Muscle of back (tissue), 11 donors: ENCODE measurements around the gene LRMDA. TPM values are rescaled to one million over a fixed set of nuclear protein-coding genes. Genes with fewer than 3 reads are reported as not detected.
A peak's percentile ranks its signal among the peaks of the same experiment; 100 is the strongest.
"Not testable (repeated sequence)": the region's sequence is repeated elsewhere in the genome, so short reads cannot be mapped to it uniquely, and the experiment has no call there.

Source experiments
- DNase-seq, 3 donors: peaks; one replicate each; pipeline versions ENCODE4 v3.0.0 to v3.0.0-alpha.2; 2013
- polyA plus RNA-seq, 10 donors: library from polyadenylated mRNA; unstranded; fragments of 120-200 nt; gene quantifications; one replicate each; pipeline ENCODE4 v1.2.1, GENCODE V29; 2013; ENCODE audit not compliant: insufficient read length in 10 of 10

The LRMDA gene
- polyA plus RNA-seq, 10 donors: 3.6 to 9.3 (median 6.0) TPM

DNA sequence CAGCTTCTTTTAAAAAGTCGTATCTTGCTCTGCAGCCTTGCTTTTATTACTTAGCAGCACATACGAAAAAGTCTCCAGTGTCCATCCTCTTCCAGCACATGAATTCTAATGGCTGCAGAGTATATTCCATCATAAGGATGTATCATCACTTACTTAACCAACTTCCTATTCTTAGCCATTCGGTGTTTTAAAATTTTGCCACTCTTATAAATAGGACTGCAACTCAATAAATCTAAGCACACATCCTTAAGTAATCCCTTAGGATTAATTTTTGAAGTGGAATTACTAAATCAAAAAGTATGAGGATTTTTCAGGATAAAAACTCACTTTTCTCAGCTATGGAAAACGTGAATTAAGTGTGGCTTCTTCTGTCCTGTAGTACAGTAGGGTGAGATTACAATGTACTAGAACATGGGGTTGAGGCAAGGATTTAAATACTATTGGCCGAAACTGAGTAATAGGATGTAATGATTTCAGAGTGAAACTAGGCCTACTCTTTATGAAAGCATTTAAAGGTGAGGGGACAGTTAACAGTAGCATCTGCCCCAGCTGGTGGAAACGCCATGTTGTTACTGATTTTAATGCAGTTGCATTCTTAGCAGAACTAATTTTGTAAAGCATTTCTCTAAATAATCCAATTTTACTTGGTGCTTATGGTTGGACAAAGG lies 1035.5 kb downstream of the LRMDA start:
- peak in 1 of 3 donors; percentile 33 for DNase-seq

DNA sequence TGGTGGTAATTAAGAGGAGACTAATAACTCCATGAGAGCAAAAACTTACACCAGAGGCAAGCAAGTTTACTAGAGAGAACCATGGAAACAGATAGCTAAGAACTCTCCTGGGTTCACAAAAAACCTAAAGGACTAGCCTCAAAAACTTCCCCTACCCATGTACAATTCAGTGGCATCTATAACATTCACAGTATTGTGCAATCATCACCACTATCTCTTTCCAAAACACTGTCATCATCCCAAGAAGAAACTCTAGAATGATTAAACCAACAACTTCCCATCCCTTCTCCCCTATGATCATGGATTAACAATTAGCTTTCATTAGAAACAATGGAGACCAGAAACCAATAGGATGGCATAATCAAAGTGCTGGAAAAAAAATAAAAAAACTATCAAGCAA lies 1038.3 kb downstream of the LRMDA start:
- DNase-seq: no peak

DNA sequence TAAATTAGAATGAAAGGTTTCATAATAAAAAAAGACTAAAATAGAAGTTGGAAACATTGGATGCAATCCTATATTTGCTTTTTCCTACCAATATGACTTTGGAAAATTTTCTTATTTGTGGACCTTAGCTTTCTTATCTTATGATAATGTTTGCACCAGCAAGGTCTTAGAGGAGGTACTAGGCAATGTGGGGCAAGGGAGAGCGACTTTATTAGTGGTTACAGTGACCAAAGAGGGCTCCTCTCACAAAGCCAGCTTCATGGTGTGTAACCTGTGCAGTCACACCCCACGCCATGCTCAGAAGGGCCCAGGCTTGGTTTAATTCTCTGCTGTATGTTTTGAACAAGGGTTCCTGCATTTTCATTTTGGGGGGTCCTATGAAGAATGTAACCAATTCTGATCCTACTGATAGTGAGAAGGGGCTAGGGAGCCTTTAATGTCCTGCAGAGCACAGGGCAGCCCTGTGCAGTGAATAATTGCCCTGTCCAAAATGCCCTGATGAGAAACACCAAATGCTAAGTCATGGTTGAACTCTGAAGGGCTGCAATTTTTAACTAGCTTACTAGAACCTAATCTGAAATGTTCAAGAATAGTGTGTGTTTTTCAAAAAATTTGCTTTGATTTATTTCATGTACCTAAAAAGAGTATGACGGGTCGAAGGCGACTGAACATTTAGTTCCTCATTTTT lies 1047.8 kb downstream of the LRMDA start:
- DNase-seq: no peak

DNA sequence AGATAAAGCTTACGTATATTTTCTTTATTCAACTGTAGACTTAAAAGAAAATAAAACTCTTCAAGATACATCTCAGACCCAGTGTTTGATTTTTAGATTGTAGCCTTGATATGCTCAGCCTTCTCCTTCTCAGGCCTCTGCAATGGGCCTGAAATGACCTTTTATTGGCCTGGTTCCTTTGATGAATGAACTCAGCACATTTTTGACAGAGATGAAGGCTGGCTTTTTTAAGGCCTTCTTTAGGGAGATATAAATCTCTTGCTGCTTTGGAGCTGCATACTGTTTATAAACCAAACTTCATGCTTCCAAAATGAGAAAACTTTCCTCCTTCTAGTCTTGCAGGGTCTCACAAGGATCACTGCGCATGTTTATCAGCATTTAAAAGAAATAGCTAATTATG lies 1049.8 kb downstream of the LRMDA start:
- DNase-seq: peak in 1 of 3 donors; percentile 32

DNA sequence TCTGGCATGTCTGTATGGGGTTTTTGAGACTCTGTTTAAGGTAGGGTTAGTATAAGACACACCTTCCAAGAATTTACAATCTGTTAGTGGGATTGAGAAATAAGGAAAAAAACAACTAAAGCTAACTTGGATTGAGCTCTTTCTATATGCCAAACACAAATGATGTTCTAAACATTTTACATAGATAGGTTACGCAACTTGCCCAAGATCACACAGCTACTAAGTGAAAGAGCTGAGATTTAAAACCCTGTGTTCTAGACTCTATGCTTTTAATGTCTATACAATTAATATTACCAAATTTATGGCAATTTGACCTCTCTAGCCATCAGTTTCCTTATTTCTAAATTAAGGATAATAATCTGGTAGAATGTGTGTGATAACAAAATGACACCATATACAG lies 1056.2 kb downstream of the LRMDA start:
- no peak for DNase-seq

DNA sequence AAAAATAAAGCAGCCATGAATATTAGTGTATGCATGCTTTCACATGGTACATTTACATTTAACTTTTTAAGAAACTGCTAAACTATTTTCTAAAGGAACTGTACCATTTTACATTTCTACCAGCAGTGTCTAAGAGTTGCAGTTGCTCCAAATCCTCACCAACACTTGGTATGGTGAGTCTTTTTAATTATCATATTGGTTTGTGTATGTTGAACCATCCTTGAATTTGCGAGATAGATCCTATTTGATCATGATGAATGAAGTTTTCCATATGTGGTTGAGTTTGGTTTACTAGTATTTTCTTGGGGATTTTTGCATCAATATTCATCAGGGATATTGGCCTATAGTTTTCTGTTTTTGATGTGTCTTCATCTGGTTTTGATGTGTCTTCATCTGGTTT lies 1057.2 kb downstream of the LRMDA start:
- DNase-seq: no peak

DNA sequence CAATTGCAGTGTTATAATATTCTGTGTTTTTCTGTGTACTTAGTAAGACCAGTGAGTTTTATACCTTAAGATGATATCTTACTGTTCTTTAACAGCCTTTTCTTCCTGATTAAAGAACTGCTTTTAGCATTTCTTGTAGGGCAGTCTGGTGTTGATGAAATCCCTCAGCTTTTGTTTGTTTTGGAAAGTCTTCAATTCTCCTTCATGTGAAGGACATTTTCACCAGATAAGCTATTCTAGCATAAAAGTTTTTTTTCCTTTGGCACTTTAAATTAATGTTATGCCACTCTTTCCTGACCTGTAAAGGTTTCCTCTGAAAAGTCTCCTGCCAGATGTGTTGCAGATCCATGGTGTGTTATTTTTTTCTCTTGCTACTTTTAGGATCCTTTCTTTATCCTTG lies 1059.8 kb downstream of the LRMDA start:
- DNase-seq: no peak

DNA sequence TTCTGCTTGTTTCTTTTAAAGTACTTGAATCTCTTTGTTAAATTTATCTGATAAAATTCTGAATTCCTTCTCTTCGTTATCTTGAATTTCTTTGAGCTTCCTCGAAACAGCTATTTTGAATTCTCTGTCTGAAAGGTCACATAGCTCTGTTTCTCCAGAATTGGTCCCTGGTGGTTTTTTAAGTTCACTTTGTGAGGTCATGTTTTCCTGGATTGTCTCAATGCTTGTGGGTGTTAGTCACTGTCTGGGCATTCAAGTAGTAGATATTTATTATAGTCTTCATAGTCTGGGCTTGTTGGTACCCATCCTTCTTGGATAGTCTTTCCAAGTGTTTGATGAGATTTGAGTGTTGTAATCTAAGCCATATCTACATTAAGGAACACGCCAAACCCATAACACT lies 1060.6 kb downstream of the LRMDA start:
- peak in 1 of 3 donors; percentile 83 for DNase-seq

DNA sequence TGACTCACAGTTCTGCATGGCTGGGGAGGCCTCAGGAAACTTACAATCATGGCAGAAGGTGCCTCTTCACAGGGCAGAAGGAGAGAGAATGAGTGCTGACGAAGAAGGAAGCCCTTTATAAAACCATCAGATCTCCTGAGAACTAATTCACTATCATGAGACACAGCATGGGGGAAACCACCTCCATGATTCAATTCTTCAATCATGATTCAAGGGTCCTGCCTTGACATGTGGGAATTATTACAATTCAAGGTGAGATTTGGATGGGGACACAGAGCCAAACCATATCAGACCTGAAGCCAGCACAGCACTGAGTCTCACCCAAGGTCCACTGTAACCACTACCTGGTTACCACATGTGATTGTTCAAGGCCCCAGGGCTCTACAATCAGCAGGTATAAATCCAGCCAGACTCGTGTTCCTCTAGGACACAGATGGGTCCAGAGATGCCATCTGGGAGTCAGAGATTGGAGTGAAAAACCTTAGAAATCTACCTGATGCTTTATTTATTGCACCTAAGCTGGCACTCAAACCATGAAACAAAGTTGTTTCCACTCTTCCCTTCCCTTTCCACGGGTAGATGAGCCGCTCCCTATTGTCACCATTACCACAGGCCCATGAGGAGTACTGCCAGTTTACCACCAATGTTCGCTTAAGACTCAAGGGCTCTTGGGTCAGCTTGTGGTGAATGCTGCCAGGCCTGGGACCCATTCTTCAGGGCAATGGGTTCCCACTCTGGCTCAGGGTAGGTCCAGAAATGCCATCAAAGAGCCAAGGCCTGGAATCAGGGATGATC lies 1061.5 kb downstream of the LRMDA start:
- no peak for DNase-seq

DNA sequence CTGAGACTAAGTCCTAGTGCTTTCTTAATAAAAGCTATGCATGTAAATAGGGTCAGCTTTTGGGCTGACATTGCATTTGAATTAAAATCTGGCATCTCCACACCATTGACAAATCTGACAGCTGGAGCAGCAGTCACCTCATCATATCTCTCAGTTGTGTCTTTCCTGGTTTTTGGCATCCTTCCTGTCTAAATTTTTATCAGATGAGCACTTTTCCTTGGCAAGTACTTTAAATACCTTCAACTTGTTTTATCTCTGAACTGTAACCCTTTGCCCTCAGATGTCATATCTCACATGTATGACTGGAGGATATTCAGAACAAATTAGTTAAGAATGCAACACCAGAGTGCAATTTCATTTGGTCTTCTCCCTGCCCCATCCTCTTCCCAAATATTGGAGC lies 1066.2 kb downstream of the LRMDA start:
- DNase-seq: no peak

DNA sequence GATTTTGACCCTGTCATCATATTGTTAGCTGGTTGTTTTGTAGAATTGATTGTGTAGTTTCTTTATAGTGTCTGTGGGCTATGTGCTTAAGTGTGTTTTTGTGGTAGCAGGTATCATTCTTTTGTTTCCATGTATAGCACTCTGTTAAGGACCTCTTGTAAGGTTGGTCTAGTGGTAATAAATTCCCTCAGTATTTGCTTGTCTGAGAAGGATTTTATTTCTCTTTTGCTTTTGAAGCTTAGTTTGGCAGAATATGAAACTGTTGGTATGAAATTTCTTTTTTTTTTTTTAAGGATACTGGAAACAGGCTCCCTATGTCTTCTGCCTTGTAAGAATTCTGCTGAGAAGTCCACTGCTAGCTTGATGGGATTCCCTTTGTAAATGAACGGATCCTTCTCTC lies 1073.4 kb downstream of the LRMDA start:
- DNase-seq: no peak

DNA sequence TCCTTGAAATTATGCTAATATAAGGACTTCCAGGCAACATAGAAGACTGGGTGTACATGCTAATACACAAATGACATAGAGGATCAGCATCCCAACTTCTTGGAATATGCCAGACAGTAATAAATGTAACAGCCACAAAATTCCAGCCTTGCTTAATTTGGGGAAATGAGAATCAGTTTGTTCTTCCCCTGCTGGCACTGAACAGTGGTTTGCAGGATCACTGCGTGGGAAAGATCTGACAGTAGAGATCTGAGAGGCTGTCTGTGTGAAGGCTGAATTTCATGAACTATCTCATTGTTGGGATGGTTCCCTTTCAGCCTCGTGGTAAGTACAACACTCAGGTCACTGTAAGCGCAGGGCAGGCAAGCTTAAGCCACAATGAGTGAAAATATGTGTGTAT lies 1078.0 kb downstream of the LRMDA start:
- DNase-seq: no peak

DNA sequence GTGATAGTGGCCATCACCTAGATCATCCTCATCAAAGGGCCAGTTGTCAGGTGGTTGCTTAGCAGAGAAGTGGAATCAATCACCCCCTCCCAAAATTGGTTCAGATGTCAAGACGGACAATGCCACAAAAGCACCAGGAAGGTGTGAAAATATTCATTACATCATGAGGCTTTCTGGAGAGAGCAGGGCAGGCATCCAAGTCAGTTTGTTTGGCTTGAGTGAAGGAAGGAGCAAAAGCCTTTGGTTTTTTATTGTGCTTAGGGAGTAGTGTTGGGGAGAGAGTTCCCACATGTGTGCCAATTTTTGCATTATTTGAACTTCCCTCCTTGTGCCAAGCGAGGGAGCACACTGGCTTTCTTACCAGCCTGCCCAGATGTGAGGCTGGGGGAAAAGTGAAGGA lies 1082.9 kb downstream of the LRMDA start:
- no peak for DNase-seq

DNA sequence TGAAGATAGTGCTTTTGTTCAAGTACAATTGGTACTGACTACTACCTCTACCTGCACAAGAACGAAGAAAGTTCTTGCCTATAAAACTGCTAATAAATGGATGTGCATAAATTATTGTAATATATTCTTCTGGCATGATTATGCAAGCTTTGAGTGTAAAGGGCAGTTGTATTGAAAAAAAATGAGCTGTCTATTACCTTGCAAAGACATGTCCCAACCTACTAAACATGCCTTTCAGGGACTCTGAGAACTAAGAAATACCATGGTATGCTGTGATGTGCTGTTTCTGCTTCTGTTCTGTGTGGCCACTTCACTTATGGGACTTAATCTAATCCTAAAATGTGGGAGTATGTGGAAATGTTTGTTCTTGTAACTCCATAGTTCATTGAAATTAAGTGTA lies 1083.4 kb downstream of the LRMDA start:
- no peak for DNase-seq

DNA sequence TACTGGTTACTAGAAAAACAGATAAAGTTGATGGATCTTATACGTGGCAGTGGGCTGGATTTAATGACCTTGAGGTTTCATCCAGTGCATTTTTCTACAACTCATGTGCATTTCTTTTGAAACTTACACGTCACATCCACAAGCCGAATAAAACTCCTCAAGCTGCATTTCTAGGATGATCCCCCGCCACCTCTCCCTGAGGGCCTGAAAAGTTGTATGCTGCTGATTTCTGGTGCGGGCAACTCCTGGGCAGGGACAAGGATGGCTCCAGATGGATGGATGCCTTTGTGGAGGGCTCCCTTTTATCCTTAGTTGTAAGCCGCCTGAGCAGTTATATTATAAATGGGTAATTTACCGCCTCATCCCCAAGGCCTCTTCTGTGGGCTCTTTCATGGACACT lies 1091.1 kb downstream of the LRMDA start:
- no peak for DNase-seq

DNA sequence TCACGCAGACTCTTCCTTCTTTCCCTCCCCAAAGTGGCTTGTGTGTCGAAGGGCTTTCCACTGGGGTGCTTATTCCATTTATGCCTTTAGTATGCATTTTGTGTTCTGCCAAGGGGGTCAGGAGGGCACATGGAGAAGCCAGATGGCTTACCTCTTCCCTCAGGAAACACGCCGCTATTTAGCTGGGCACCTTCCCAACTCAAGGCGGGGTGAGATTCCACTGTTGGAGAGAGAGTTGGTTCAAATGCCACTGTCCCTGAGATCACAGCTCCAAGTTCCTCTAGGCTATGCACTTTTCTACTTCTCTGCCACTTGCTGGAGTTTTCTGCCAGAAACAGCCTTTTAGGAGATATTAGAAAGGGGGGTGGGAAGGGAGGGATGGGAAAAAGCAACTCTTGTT lies 1091.8 kb downstream of the LRMDA start:
- DNase-seq: peak in 1 of 3 donors; percentile 27

DNA sequence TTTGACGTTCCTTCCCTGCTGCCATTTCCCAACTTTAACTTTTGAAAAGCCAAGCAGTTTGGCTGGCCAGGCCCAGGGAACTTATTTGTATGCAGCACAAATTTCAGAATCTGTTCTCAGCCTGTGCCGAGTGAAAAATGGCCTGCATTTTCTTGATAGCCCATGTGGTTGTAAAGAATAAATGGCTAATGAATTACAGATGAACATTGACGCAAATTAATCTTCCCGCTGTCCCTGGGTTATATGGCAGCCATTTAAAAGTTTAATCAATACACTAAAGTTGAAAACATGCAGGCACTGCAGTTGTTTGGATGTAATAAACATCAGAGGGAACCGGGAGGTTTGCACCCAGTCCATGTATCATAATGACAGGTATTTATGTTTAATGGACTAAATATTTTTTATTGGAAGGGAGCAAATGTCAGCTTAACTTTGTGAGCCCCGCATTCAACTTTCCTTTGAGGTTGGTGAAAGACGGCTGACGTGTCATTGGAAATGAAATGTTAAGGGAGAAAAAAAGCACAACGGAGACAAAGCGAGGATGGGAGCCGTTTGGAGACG lies 1092.4 kb downstream of the LRMDA start:
- no peak for DNase-seq

DNA sequence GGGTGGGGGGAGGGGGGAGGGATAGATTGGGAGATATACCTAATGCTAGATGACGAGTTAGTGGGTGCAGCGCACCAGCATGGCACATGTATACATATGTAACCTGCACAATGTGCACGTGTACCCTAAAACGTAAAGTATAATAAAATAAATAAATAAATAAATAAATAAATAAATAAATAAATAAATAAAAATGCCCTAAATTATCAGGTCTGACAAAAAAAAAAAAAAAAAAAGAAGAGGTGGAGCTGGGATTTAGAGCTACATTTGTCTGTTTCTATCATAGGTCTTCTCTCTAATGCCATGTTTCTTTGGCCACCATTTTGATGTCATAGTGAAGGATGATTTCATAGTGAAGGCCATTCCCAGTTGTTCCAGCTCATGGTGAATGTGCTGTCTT lies 1095.4 kb downstream of the LRMDA start:
- not testable (repeated sequence) for DNase-seq

DNA sequence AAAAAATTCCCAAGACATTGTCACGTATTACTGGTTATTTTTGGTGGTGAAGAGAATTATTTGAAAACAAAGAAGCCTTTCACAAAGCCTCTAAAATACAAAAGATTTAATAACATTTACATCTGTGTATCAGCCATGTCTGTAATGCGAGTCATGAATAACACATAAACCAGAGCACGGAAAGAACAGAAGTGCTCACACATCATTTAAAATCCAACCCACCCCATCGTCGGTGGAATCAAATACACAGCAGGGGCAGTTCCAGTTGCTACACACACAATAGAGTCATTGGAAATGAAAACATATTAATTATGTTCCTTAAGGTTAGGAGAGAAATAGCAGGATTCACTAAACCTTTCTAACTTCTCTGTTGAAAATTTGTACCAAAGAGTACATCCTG lies 1108.9 kb downstream of the LRMDA start:
- no peak for DNase-seq

DNA sequence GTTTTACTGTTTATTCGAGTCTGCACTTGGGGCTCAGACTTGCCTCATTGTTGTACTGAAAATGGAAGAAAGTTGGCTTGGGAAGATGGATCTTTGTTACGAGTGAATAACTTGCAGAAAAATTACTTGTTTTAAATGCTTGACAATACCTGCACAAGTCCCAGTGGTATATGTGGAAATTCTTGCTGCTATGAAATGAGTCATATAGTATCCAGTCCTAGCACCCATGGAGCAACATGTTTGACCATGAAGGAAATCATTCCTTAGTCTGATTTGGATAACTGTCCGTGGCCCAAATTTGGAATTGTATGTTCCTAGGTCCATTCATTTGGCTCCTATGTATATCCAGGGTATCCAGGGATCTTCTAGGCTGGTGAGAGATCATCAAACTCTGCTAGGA lies 1109.4 kb downstream of the LRMDA start:
- no peak for DNase-seq

DNA sequence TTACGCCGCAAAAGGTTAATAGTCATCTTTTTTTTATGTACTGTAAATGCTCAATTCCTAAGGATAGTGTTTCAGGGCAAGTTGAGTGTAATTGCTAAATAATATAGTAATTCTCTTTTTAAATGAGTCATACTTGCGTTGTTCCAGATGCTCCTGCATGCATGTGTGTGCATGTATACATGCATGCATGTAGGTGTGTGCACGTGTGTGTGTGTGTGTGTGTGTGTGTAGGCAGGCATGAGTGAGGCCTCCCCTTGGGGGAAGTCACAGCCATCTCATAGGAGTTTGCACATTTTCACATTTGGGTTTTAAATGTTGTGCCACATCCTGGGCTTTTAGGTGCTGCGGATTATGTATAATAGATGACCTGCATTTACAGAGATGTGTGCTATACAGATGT lies 1110.4 kb downstream of the LRMDA start:
- no peak for DNase-seq

DNA sequence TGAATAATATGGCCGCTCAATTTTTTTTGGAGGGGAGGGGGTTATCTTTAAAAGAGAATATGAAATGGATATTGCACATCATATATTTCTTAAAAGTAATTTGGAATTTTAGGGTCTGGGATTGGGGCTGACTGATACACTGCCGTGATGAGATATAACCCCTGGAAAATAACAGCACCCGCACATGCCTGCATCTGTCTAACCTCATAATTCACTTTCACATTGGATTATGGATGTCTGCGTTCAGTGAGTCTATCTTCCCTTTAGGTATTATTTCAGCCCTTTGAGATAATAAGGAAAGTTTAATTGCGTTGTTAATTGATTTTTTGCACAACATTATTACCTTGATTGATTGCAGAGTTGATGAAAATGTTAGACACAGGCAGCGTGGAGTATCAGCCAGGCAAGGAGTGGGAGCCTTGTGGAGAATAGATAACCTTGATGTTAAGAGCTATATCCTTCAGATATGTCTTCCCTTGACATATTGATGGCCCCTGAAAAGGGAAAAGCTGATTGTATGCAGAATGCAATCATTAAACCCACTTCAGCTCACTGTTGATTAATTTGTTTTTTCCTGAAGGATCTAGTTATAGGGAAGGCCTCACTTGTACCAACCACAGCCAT lies 1111.0 kb downstream of the LRMDA start:
- DNase-seq: no peak
